ENCODE data around the gene SLC35F1.

Gene SLC35F1

DNA sequence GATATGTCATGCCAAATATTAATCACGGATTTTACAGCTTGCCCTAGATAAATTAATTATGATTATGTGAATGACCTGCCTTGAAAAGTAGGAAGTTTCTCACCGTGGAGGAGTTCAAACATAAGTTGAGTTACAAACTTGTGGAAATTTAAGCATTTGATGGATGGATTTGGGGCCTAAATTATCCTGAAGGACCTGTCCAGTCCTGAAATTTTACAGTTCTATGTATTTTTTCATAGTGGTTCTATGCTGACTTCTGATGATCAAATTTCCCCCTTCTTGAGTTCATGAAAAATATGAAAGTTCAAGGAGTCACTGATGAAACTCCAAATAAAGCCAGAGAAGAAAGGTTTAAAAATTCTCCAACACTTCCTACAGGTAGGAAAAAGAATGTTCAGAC lies 178.6 kb downstream of the SLC35F1 start:
- TF ChIP-seq ZNF274 (IDR thresholded peaks at IDR 0.05; ENCODE audit: low read depth, low read length) (no peak), SUZ12 (IDR thresholded peaks at IDR 0.05; ENCODE audit: extremely low read depth, insufficient read depth, insufficient read length) (no peak), YY1 (IDR thresholded peaks at IDR 0.05; ENCODE audit: insufficient read depth, insufficient read length) (no peak)

DNA sequence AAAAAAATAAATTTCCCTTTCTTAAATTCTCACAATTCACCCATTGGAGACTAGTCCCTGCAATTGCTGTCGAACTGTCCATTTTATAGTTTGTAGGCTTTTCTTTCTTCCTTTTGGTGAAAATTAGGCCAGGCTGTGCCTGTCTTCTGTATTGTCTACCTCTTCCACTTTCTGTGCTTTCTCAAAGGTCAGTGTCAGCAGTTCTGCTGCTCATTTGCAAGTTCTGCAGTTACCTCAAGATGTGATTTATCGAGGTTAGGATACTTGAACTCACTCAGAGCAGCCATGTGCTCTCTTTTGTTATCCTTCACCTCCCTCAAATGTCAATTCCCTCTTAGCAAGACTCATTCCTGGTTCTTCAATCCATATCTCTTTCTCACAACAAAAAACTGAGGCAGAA lies 179.1 kb downstream of the SLC35F1 start:
- Histone ChIP-seq H3K4me1 (ENCODE audit: insufficient read depth, insufficient read length) (no peaks in the 10 kb centered on the region), H3K9ac (ENCODE audit: insufficient read length, low read depth) (no peak overlapping the region), H3K9me3 (ENCODE audit: insufficient read depth, low read length) (no peaks in the 10 kb centered on the region), H3K4me3 (ENCODE audit: insufficient read length, low read depth) (no peak overlapping the region), H3K27me3 (ENCODE audit: insufficient read depth, insufficient read length) (no peaks in the 10 kb centered on the region), H3K36me3 (ENCODE audit: insufficient read depth, insufficient read length, low read length) (no peaks in the 10 kb centered on the region)
- DNase-seq (ENCODE audit: low read depth, low spot score), result no peak
- TF ChIP-seq YY1 (IDR thresholded peaks at IDR 0.05; ENCODE audit: insufficient read depth, insufficient read length) (no peak), SUZ12 (IDR thresholded peaks at IDR 0.05; ENCODE audit: extremely low read depth, insufficient read depth, insufficient read length) (no peak), ZNF274 (IDR thresholded peaks at IDR 0.05; ENCODE audit: low read depth, low read length) (no peak)

More for the DNA sequence above, 178.6 kb downstream of the SLC35F1 start:
- no peak for DNase-seq (ENCODE audit: low read depth, low spot score)
- Histone ChIP-seq H3K4me3 (ENCODE audit: insufficient read length, low read depth) (no peak overlapping the region), H3K4me1 (ENCODE audit: insufficient read depth, insufficient read length) (no peaks in the 10 kb centered on the region), H3K9me3 (ENCODE audit: insufficient read depth, low read length) (no peaks in the 10 kb centered on the region), H3K27me3 (ENCODE audit: insufficient read depth, insufficient read length) (no peaks in the 10 kb centered on the region), H3K36me3 (ENCODE audit: insufficient read depth, insufficient read length, low read length) (no peaks in the 10 kb centered on the region), H3K9ac (ENCODE audit: insufficient read length, low read depth) (no peak overlapping the region)

DNA sequence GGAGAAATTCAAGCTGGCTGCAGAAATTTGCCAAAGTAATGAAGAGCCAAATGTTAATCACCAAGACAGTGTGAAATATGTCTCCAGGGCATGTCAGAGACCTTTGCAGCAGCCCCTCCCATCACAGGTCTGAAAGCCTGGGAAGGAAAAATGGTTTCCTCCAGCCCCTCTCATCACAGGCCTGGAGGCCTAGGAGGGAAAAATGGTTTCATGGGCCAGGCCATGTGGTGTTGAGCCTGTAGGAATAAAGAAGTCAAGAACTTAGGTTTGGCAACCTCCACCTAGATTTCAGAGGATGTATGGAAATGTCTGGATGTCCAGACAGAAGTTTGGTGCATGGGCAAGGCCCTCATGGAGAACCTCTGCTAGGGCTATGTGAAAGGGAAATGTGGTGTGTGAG lies 185.0 kb downstream of the SLC35F1 start:
- no peak overlapping the region for H3K9ac ChIP-seq (ENCODE audit: insufficient read length, low read depth)
- no peaks in the 10 kb centered on the region for H3K4me1 ChIP-seq (ENCODE audit: insufficient read depth, insufficient read length)
- H3K27me3 ChIP-seq (ENCODE audit: insufficient read depth, insufficient read length), result no peaks in the 10 kb centered on the region
- H3K4me3 ChIP-seq (ENCODE audit: insufficient read length, low read depth), result no peak overlapping the region
- no peaks in the 10 kb centered on the region for H3K36me3 ChIP-seq (ENCODE audit: insufficient read depth, insufficient read length, low read length)
- no peak for DNase-seq (ENCODE audit: low read depth, low spot score)
- TF ChIP-seq YY1 (IDR thresholded peaks at IDR 0.05; ENCODE audit: insufficient read depth, insufficient read length) (no peak), ZNF274 (IDR thresholded peaks at IDR 0.05; ENCODE audit: low read depth, low read length) (no peak), SUZ12 (IDR thresholded peaks at IDR 0.05; ENCODE audit: extremely low read depth, insufficient read depth, insufficient read length) (no peak)
- peaks cover 9% of the 10 kb centered on the region; the same call in 1 of the 2 replicates for H3K9me3 ChIP-seq (ENCODE audit: insufficient read depth, low read length)

DNA sequence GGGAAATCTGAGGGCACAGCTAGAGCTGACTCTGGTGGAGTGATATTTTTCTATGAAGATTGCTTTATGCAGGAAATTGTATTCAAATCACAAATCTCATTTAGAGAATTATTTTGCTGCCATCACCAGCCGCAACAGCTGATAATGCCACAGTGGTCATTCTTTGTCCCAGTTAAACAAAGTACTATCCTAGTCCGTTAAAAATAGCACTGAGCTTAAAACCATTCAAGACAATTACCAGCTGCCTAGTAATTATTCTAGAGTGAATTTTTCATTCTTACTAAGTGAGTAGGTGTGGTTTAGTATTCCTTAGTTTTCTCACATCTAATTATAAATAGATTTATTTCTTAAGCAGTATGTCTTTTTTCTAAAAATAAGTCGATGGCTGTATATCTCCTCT lies 190.5 kb downstream of the SLC35F1 start:
- peaks cover 41% of the 10 kb centered on the region for H3K9me3 ChIP-seq (ENCODE audit: insufficient read depth, low read length)
- no peak overlapping the region for H3K9ac ChIP-seq (ENCODE audit: insufficient read length, low read depth)
- peaks cover 3% of the 10 kb centered on the region for H3K4me1 ChIP-seq (ENCODE audit: insufficient read depth, insufficient read length)
- DNase-seq (ENCODE audit: low read depth, low spot score), result no peak
- H3K36me3 ChIP-seq (ENCODE audit: insufficient read depth, insufficient read length, low read length), result no peaks in the 10 kb centered on the region
- H3K27me3 ChIP-seq (ENCODE audit: insufficient read depth, insufficient read length), result no peaks in the 10 kb centered on the region
- TF ChIP-seq SUZ12 (IDR thresholded peaks at IDR 0.05; ENCODE audit: extremely low read depth, insufficient read depth, insufficient read length), result no peak
- TF ChIP-seq YY1 (IDR thresholded peaks at IDR 0.05; ENCODE audit: insufficient read depth, insufficient read length), result no peak
- TF ChIP-seq ZNF274 (IDR thresholded peaks at IDR 0.05; ENCODE audit: low read depth, low read length), result no peak
- H3K4me3 ChIP-seq (ENCODE audit: insufficient read length, low read depth), result no peak overlapping the region

DNA sequence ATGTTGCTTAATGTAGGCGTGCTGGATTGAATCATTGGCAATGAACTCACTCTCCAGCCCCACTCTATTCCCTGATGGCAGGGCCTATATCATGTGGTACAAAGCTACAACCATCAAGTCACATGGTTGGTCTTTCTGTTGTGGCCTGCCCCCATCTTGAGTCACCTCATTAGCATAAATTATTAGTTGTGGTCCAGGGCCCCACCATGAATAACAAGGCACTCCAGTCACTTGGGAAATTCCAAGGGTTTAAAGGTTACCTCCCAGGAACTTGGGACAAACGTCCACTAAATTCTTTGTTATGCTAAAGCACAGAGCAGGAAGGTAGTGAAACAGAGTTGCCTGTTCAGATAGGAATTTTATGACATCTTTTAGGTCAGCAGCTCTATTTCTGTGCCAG lies 193.7 kb downstream of the SLC35F1 start:
- Histone ChIP-seq H3K4me3 (ENCODE audit: insufficient read length, low read depth) (no peak overlapping the region), H3K9me3 (ENCODE audit: insufficient read depth, low read length) (peaks cover 40% of the 10 kb centered on the region), H3K27me3 (ENCODE audit: insufficient read depth, insufficient read length) (no peaks in the 10 kb centered on the region), H3K4me1 (ENCODE audit: insufficient read depth, insufficient read length) (peaks cover 3% of the 10 kb centered on the region), H3K9ac (ENCODE audit: insufficient read length, low read depth) (no peak overlapping the region), H3K36me3 (ENCODE audit: insufficient read depth, insufficient read length, low read length) (no peaks in the 10 kb centered on the region)
- TF ChIP-seq YY1 (IDR thresholded peaks at IDR 0.05; ENCODE audit: insufficient read depth, insufficient read length) (no peak), ZNF274 (IDR thresholded peaks at IDR 0.05; ENCODE audit: low read depth, low read length) (no peak), SUZ12 (IDR thresholded peaks at IDR 0.05; ENCODE audit: extremely low read depth, insufficient read depth, insufficient read length) (no peak)
- peak; percentile 36 for DNase-seq (ENCODE audit: low read depth, low spot score)

DNA sequence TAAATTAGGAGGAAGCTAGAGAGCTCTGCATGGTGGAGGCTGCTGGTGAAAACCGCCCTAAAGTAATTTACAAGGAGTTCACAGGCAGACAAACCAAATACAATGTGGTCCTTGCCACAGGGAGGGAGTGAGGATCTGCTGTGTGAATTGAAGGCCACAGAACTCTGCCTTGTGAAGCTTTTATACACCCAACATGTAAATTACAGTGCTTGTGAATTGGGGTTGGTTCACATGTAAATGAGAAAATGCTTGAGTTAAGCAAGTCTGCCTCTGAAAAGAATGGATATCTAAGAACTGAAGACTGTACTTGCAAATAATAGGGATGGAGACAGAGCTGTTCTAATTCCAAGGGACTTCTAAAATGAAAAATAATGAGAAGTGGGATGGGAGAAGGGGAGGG lies 194.2 kb downstream of the SLC35F1 start:
- Histone ChIP-seq H3K36me3 (ENCODE audit: insufficient read depth, insufficient read length, low read length) (no peaks in the 10 kb centered on the region), H3K4me3 (ENCODE audit: insufficient read length, low read depth) (no peak overlapping the region), H3K9me3 (ENCODE audit: insufficient read depth, low read length) (peaks cover 40% of the 10 kb centered on the region), H3K27me3 (ENCODE audit: insufficient read depth, insufficient read length) (no peaks in the 10 kb centered on the region), H3K9ac (ENCODE audit: insufficient read length, low read depth) (no peak overlapping the region), H3K4me1 (ENCODE audit: insufficient read depth, insufficient read length) (peaks cover 3% of the 10 kb centered on the region)
- DNase-seq (ENCODE audit: low read depth, low spot score), result no peak
- TF ChIP-seq ZNF274 (IDR thresholded peaks at IDR 0.05; ENCODE audit: low read depth, low read length), result no peak

DNA sequence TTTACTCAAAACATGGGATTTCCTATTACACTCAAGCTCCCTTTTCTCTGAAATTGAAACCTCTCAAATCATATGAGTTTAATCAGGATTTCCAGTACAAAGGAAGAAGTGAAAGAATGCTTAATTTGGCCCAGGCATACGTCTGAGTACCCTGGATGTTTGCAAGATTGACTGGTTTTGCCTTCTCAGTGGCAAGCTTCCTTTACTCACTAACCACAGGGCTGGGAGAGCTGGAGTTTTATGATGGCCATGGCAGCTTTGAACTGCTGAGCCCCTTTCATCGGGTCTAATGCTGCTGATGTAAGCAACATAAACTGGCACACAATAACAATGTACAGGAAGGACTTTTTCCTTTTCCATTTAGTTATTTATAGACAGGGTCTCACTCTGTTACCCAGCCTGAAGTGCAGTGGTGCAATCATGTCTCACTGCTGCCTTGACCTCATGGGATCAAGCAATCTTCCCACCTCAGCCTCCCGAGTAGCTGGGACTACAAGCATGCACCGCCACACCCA lies 194.8 kb downstream of the SLC35F1 start:
- Histone ChIP-seq H3K9ac (ENCODE audit: insufficient read length, low read depth) (no peak overlapping the region), H3K27me3 (ENCODE audit: insufficient read depth, insufficient read length) (no peaks in the 10 kb centered on the region), H3K4me3 (ENCODE audit: insufficient read length, low read depth) (no peak overlapping the region), H3K36me3 (ENCODE audit: insufficient read depth, insufficient read length, low read length) (no peaks in the 10 kb centered on the region), H3K9me3 (ENCODE audit: insufficient read depth, low read length) (peaks cover 40% of the 10 kb centered on the region), H3K4me1 (ENCODE audit: insufficient read depth, insufficient read length) (peaks cover 3% of the 10 kb centered on the region)
- DNase-seq (ENCODE audit: low read depth, low spot score), result no peak
- TF ChIP-seq YY1 (IDR thresholded peaks at IDR 0.05; ENCODE audit: insufficient read depth, insufficient read length) (no peak), SUZ12 (IDR thresholded peaks at IDR 0.05; ENCODE audit: extremely low read depth, insufficient read depth, insufficient read length) (no peak), ZNF274 (IDR thresholded peaks at IDR 0.05; ENCODE audit: low read depth, low read length) (no peak)
